HepG2 (cell line): ENCODE measurements around the gene BAHCC1. TPM values are rescaled to one million over a fixed set of nuclear protein-coding genes. Genes with fewer than 3 reads are reported as not detected.

ENCODE experiments used
- CCDC6 ChIP-seq: sonication (generic); formaldehyde crosslinking; IDR thresholded peaks from 2 replicates; pipeline ENCODE4 v1.8.1; 2022; ENCODE audit warnings: mild to moderate bottlenecking, missing genetic modification reagents, moderate library complexity
- FLYWCH1 ChIP-seq: sonication (generic); formaldehyde crosslinking; IDR thresholded peaks from 2 replicates; pipeline ENCODE4 v1.8.1; 2023; ENCODE audit warnings: mild to moderate bottlenecking, missing genetic modification reagents
- HOXA9 ChIP-seq: sonication (generic); formaldehyde crosslinking; IDR thresholded peaks from 2 replicates; pipeline ENCODE4 v1.8.1; 2022; ENCODE audit warnings: missing genetic modification reagents, mild to moderate bottlenecking, moderate library complexity, borderline replicate concordance
- KAT2B ChIP-seq: fragments of 150-350 bp; IDR thresholded peaks from 2 replicates; pipeline ENCODE4 v1.6.1; 2014; ENCODE audit warnings: low read depth, low read length, borderline replicate concordance
- SP2 ChIP-seq: sonication (generic); formaldehyde crosslinking; IDR thresholded peaks from 2 replicates; pipeline ENCODE4 v1.5.1; 2020; ENCODE audit warnings: mild to moderate bottlenecking, missing genetic modification reagents
- SP5 ChIP-seq: IDR thresholded peaks from 2 replicates; pipeline ENCODE4 v1.6.1; 2016; ENCODE audit warnings: low read depth, borderline replicate concordance
- TGIF2 ChIP-seq: IDR thresholded peaks from 2 replicates; pipeline ENCODE4 v1.6.1; 2016; ENCODE audit warnings: control low read depth, missing compliant biosample characterization
- ZNF775 ChIP-seq: sonication (generic); formaldehyde crosslinking; IDR thresholded peaks from 2 replicates; pipeline ENCODE4 v1.4.0; 2020; ENCODE audit warnings: missing genetic modification reagents, mild to moderate bottlenecking, moderate library complexity, borderline replicate concordance
- polyA plus RNA-seq, 8 experiments: library from polyadenylated mRNA; depleted of rRNA in 3 of 8; stranded (reverse) in 7 of 8; unstranded in 1 of 8; fragments of >200 nt; fragmentation: Illumina TruSeq in 4 of 8; extraction: Trizol in 4 of 8; gene quantifications; 2 replicates each; pipeline versions ENCODE4 v1.2.1 to v1.2.3, GENCODE V29; 2011 to 2016; ENCODE audit warnings: low read depth in 4 of 8, missing spikeins in 1 of 8, mixed read lengths in 1 of 8; ENCODE audit not compliant: insufficient read depth in 1 of 8
- total RNA-seq, 5 experiments: library from RNA; depleted of rRNA; stranded (reverse); fragments of >200 nt; fragmentation: Illumina TruSeq; extraction: Trizol; gene quantifications; 2 replicates each; pipeline ENCODE4 v1.2.3, GENCODE V29; 2016; ENCODE audit warnings: low read depth in 1 of 5
- TF ChIP-seq, protein P1 (sequence below): sonication (generic); formaldehyde crosslinking; IDR thresholded peaks from 2 replicates; pipeline ENCODE4 v1.8.1; 2023; ENCODE audit warnings: mild to moderate bottlenecking, inconsistent platforms, moderate library complexity, missing genetic modification reagents, borderline replicate concordance
- TF ChIP-seq, protein P2 (sequence below): sonication (generic); formaldehyde crosslinking; IDR thresholded peaks from 2 replicates; pipeline ENCODE4 v1.4.0; 2020; ENCODE audit warnings: missing genetic modification reagents, mild to moderate bottlenecking, borderline replicate concordance
- TF ChIP-seq, protein P3 (sequence below): sonication (generic); formaldehyde crosslinking; conservative IDR thresholded peaks from 2 replicates; pipeline ENCODE4 v1.4.0; 2020; ENCODE audit warnings: missing genetic modification reagents
- TF ChIP-seq, protein P4 (sequence below): sonication (generic); formaldehyde crosslinking; IDR thresholded peaks from 2 replicates; pipeline ENCODE4 v1.8.0; 2022; ENCODE audit warnings: missing genetic modification reagents, mild to moderate bottlenecking, moderate library complexity, borderline replicate concordance
- TF ChIP-seq, protein P5 (sequence below): fragments of 450-650 bp; IDR thresholded peaks from 2 replicates; pipeline ENCODE4 v1.6.1; 2017; ENCODE audit warnings: mild to moderate bottlenecking
- TF ChIP-seq, protein P6 (sequence below): sonication (generic); formaldehyde crosslinking; IDR thresholded peaks from 2 replicates; pipeline ENCODE4 v1.4.0; 2020; ENCODE audit warnings: missing genetic modification reagents

Gene BAHCC1
- total and polyA plus RNA-seq, 2 of the 13 experiments (the other 11 are each of a cell fraction or from before 2014, with no cell fraction given) = 1.4 to 1.7 TPM

DNA sequence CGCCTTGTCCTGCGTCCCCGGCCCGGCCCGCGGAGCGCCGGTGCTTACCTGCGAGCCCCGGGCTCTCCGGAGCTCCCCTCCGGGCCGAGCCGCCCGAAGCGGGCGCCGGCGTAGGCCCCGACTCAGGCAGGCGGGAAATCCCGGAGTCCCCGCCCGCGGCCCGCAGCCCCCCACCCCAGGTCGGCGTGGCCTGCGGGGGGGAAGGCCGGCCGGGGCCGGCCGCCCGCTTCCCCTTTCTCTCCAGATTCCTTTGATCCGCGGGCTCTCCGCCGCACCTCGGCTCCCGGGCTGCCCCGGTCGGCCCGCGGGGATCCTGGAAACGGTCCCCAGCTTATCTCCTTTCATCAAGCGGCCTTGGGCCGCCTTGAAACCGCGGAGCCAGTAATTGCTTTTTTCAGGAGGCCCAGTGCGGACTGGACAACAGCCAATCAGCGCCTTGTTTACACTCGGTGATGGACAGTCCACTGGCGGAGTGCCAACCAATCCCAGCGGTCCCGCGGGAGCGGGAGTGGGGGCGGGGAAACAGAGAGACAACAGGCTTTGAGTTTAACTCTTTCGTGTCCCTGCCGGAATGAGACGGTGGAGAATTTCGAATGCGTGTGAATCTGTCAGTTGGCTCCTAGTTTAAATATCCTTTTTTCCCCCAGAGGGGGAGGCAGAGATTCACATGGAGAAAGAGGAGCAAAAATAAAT lies 1.4 kb upstream of the BAHCC1 start (continued):
- TF ChIP-seq CCDC6 (peak; percentile 84; the same call in 1 of the 2 replicates), HOXA9 (CRISPR knock-in tag) (no peak; the same call in 1 of the 2 replicates), SP5 (CRISPR knock-in tag) (peak; percentile 66; the same call in 1 of the 2 replicates), SP2 (peak; percentile 85), TGIF2 (CRISPR knock-in tag) (peak; percentile 87), ZNF775 (no peak), FLYWCH1 (CRISPR knock-in tag) (no peak), KAT2B (no peak)
- TF ChIP-seq, protein P1, sequence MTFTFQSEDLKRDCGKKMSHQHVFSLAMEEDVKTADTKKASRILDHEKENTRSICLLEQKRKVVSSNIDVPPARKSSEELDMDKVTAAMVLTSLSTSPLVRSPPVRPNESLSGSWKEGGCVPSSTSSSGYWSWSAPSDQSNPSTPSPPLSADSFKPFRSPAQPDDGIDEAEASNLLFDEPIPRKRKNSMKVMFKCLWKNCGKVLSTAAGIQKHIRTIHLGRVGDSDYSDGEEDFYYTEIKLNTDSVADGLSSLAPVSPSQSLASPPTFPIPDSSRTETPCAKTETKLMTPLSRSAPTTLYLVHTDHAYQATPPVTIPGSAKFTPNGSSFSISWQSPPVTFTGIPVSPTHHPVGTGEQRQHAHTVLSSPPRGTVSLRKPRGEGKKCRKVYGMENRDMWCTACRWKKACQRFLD (CRISPR knock-in tag) = no peak; the same call in 1 of the 2 replicates
- TF ChIP-seq, protein P2, sequence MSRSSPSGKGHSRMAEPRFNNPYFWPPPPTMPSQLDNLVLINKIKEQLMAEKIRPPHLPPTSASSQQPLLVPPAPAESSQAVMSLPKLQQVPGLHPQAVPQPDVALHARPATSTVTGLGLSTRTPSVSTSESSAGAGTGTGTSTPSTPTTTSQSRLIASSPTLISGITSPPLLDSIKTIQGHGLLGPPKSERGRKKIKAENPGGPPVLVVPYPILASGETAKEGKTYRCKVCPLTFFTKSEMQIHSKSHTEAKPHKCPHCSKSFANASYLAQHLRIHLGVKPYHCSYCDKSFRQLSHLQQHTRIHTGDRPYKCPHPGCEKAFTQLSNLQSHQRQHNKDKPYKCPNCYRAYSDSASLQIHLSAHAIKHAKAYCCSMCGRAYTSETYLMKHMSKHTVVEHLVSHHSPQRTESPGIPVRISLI = peak; percentile 96
- TF ChIP-seq, protein P3, sequence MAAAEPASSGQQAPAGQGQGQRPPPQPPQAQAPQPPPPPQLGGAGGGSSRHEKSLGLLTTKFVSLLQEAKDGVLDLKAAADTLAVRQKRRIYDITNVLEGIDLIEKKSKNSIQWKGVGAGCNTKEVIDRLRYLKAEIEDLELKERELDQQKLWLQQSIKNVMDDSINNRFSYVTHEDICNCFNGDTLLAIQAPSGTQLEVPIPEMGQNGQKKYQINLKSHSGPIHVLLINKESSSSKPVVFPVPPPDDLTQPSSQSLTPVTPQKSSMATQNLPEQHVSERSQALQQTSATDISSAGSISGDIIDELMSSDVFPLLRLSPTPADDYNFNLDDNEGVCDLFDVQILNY (CRISPR knock-in tag) = peak; percentile 80
- TF ChIP-seq, protein P4, sequence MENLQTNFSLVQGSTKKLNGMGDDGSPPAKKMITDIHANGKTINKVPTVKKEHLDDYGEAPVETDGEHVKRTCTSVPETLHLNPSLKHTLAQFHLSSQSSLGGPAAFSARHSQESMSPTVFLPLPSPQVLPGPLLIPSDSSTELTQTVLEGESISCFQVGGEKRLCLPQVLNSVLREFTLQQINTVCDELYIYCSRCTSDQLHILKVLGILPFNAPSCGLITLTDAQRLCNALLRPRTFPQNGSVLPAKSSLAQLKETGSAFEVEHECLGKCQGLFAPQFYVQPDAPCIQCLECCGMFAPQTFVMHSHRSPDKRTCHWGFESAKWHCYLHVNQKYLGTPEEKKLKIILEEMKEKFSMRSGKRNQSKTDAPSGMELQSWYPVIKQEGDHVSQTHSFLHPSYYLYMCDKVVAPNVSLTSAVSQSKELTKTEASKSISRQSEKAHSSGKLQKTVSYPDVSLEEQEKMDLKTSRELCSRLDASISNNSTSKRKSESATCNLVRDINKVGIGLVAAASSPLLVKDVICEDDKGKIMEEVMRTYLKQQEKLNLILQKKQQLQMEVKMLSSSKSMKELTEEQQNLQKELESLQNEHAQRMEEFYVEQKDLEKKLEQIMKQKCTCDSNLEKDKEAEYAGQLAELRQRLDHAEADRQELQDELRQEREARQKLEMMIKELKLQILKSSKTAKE = peak; percentile 63; the same call in 1 of the 2 replicates
- TF ChIP-seq, protein P5, sequence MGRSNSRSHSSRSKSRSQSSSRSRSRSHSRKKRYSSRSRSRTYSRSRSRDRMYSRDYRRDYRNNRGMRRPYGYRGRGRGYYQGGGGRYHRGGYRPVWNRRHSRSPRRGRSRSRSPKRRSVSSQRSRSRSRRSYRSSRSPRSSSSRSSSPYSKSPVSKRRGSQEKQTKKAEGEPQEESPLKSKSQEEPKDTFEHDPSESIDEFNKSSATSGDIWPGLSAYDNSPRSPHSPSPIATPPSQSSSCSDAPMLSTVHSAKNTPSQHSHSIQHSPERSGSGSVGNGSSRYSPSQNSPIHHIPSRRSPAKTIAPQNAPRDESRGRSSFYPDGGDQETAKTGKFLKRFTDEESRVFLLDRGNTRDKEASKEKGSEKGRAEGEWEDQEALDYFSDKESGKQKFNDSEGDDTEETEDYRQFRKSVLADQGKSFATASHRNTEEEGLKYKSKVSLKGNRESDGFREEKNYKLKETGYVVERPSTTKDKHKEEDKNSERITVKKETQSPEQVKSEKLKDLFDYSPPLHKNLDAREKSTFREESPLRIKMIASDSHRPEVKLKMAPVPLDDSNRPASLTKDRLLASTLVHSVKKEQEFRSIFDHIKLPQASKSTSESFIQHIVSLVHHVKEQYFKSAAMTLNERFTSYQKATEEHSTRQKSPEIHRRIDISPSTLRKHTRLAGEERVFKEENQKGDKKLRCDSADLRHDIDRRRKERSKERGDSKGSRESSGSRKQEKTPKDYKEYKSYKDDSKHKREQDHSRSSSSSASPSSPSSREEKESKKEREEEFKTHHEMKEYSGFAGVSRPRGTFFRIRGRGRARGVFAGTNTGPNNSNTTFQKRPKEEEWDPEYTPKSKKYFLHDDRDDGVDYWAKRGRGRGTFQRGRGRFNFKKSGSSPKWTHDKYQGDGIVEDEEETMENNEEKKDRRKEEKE = no peak
- TF ChIP-seq, protein P6, sequence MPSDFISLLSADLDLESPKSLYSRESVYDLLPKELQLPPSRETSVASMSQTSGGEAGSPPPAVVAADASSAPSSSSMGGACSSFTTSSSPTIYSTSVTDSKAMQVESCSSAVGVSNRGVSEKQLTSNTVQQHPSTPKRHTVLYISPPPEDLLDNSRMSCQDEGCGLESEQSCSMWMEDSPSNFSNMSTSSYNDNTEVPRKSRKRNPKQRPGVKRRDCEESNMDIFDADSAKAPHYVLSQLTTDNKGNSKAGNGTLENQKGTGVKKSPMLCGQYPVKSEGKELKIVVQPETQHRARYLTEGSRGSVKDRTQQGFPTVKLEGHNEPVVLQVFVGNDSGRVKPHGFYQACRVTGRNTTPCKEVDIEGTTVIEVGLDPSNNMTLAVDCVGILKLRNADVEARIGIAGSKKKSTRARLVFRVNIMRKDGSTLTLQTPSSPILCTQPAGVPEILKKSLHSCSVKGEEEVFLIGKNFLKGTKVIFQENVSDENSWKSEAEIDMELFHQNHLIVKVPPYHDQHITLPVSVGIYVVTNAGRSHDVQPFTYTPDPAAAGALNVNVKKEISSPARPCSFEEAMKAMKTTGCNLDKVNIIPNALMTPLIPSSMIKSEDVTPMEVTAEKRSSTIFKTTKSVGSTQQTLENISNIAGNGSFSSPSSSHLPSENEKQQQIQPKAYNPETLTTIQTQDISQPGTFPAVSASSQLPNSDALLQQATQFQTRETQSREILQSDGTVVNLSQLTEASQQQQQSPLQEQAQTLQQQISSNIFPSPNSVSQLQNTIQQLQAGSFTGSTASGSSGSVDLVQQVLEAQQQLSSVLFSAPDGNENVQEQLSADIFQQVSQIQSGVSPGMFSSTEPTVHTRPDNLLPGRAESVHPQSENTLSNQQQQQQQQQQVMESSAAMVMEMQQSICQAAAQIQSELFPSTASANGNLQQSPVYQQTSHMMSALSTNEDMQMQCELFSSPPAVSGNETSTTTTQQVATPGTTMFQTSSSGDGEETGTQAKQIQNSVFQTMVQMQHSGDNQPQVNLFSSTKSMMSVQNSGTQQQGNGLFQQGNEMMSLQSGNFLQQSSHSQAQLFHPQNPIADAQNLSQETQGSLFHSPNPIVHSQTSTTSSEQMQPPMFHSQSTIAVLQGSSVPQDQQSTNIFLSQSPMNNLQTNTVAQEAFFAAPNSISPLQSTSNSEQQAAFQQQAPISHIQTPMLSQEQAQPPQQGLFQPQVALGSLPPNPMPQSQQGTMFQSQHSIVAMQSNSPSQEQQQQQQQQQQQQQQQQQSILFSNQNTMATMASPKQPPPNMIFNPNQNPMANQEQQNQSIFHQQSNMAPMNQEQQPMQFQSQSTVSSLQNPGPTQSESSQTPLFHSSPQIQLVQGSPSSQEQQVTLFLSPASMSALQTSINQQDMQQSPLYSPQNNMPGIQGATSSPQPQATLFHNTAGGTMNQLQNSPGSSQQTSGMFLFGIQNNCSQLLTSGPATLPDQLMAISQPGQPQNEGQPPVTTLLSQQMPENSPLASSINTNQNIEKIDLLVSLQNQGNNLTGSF = peak; percentile 68; the same call in 1 of the 2 replicates
